Activated T-helper 1 cell treated with Interleukin-2 at 50 U/mL for 16 hours (primary cell): ENCODE measurements around the gene CAPSL.
"Not testable (repeated sequence)": the region's sequence is repeated elsewhere in the genome, so short reads cannot be mapped to it uniquely, and the experiment has no call there.

Experiments
- DNase-seq: peaks from one replicate; pipeline ENCODE4 v3.0.0-alpha.2; 2020; ENCODE audit warnings: low read depth

Gene CAPSL

GRCh38 chr5:35876454-35876853 lies 62.0 kb downstream of the CAPSL start:
- no peak for DNase-seq

GRCh38 chr5:35870605-35871004 lies 67.8 kb downstream of the CAPSL start:
- DNase-seq = no peak

DNA sequence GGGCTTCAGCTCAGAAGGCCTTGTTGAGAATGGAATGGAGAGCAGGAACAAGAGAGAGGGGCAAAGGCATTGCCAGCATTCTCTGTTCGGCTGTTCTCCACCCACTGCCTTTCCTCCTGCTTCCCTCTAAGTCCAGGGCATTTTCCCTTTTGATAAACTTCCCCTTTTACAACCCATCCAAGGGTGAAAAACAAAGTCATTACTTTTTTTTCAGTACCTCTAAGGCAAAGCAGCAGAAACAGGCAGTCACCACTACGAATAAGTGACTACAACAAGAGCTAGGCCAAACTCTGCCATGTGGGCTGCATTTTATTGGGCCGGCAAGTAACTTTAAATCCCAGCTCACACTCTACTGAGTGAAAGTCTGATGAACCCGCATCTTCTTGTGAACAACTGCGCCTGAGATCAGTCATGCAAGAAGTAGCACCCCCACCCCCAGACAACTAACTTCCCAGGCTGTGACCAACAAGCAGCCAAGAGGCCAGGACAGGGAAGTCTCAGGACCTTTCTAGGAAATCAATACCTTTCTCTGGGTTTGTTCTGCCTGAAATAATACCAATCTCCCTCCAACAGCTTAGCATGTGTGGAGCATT lies 68.6 kb downstream of the CAPSL start:
- no peak for DNase-seq

DNA sequence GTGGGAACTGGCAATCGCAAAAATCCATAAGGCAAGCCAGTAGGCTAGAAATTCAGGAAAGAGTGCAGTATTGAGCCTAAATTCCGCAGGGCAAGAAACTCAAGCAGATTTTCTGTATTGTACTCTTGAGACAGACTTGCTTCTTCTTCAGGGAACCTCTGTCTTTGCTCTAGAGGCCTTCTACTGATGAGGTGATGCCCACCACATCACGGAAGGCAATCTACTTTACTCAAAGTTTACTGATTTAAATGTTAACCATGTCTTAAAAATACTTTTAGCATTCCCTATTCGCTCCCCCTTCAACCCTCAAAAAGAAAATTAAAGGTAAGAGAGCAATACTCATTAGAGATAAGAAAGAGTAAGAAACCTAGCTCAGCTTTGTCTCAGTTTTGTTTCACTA lies 70.4 kb downstream of the CAPSL start:
- DNase-seq = no peak

- no peak for DNase-seq
Measured at GRCh38 chr5:35863159-35863558, 75.3 kb downstream of the CAPSL start.

GRCh38 chr5:35862126-35862525 lies 76.3 kb downstream of the CAPSL start:
- DNase-seq = no peak

- DNase-seq = no peak
Measured at GRCh38 chr5:35861718-35862117, 76.7 kb downstream of the CAPSL start.

DNA sequence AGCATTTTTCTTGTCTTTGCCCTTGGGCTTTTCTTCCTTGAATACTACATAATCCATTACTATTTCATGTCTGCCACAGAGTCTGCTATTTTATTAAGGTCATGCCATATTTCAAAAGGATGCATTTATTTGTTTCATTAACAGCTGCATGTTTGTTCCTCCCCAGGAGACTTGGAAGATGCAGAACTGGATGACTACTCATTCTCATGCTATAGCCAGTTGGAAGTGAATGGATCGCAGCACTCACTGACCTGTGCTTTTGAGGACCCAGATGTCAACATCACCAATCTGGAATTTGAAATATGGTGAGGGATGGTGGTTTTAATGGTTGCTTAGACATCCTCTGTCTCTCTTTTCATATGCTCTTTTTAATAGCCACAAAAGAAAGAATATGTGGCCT lies 77.7 kb downstream of the CAPSL start:
- no peak for DNase-seq

GRCh38 chr5:35859101-35859661 lies 79.2 kb downstream of the CAPSL start:
- DNase-seq = no peak

DNA sequence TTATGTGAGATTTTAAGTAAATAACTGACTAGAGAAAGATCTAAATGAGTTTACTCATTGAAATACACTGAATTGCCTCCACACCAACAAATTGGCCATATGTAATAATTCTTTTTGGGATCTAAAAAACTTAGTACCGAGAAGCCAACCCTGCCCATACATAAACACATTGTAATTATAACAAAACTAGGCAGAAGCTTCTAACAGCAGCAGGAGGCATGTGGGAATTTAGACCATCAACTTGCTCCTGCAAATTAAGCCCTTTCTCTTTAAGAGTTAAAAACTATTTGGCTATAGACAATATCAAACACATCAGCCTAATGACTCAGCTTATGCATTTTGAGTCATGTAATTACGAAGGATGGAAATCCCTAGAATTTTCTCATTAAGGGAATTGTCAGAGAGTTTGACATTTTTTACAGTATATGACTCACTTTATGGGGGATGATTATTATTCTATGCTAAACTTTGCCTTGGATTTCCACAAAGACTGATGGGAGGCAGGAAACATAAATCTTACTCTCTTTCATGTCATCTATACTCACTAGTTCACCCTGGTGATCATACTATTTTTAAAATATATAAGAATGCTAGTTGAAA lies 80.7 kb downstream of the CAPSL start:
- no peak for DNase-seq

DNA sequence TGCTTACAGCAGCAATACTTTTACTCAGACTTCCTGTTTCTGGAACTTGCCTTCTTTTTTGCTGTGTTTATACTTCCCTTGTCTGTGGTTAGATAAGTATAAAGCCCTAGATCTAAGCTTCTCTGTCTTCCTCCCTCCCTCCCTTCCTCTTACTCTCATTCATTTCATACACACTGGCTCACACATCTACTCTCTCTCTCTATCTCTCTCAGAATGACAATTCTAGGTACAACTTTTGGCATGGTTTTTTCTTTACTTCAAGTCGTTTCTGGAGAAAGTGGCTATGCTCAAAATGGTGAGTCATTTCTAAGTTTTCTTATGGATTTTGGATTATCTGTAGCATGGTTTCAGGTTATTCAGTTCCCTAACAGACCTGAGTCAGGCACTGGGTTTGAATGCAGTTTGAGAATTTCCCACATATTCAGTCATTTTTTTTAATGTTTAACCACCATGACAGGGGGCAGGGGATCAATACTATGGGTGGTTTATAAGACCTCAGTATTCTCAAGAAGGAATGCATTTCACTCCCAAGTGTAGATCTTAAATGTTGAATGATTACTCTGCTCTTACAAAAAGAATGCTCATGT lies 81.6 kb downstream of the CAPSL start, which contains the start of gene IL7R:
Gene IL7R (plus strand): TSS at position 127 of the 587 bp plus-strand sequence. CDS start 87 bp downstream, at position 214.
- DNase-seq = no peak

- not testable (repeated sequence) for DNase-seq
Measured at GRCh38 chr5:35856186-35856764, 82.1 kb downstream of the CAPSL start.

DNA sequence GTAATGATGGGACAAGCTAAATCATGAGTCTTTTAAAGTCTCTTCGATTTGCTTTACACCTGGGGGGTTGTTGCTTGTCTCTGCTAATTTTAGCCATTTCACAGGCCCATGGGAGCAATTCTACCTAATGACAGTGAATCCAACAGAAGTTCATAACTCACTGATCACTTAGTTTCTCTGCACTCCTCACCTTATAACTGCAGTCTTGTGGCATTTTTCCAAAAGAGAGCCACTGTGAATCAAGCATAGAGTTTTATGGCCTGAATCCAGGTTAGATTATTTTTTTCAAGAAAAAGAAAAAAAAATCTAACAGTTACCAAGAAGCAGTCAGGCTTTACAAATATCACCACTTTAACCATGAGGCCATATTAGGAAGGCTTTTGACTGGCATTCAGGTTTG lies 83.2 kb downstream of the CAPSL start:
- DNase-seq = no peak
